Calu3 (cell line): Measurements from ENCODE around the gene FRY. TPM values are rescaled to one million over a fixed set of nuclear protein-coding genes. Genes with fewer than 3 reads are reported as not detected.

Experiments used
- BruUV-seq: library from RNA; stranded (reverse); fragments of 400-500 nt; replicated peaks from 2 replicates; lab custom pipeline; 2021; lab: Mats Ljungman, UMichigan
- CTCF ChIA-PET: fragments of 300-600 bp; sonication (Branson Sonifier 250); formaldehyde crosslinking; loops from one replicate; lab custom pipeline; 2022; ENCODE audit warnings: antibody characterized with exemption; lab: Charles Lee
- DNase-seq: peaks from one replicate; pipeline ENCODE4 v3.0.0; 2022
- H3K27ac Mint-ChIP-seq: one replicate; pipeline ENCODE4 v1.8.0; 2022; ENCODE audit warnings: mixed read lengths; ENCODE audit not compliant: unreplicated experiment
- H3K27me3 Mint-ChIP-seq: one replicate; pipeline ENCODE4 v1.8.0; 2022; ENCODE audit warnings: mixed read lengths; ENCODE audit not compliant: unreplicated experiment
- H3K36me3 Mint-ChIP-seq: one replicate; pipeline ENCODE4 v1.8.0; 2022; ENCODE audit warnings: mild to moderate bottlenecking, moderate library complexity, mixed read lengths; ENCODE audit not compliant: insufficient read depth, unreplicated experiment
- H3K4me1 Mint-ChIP-seq: one replicate; pipeline ENCODE4 v1.8.0; 2022; ENCODE audit warnings: mild to moderate bottlenecking, low read depth, mixed read lengths; ENCODE audit not compliant: unreplicated experiment
- H3K4me3 Mint-ChIP-seq: one replicate; pipeline ENCODE4 v1.8.0; 2022; ENCODE audit warnings: mild to moderate bottlenecking, low read depth, moderate library complexity, mixed read lengths; ENCODE audit not compliant: unreplicated experiment
- H3K9me3 Mint-ChIP-seq: one replicate; pipeline ENCODE4 v1.8.0; 2022; ENCODE audit warnings: low read depth, mixed read lengths; ENCODE audit not compliant: unreplicated experiment
- CTCF ChIP-seq: fragments of 200-600 bp; IDR thresholded peaks from one replicate; pipeline ENCODE4 v1.8.0; 2022; ENCODE audit warnings: antibody characterized with exemption; ENCODE audit not compliant: unreplicated experiment
- intact Hi-C: fragments of 100-400 bp; cut with micrococcal nuclease; formaldehyde crosslinking; loops from one replicate; pipeline ENCODE4 v1.10.0; 2022; ENCODE audit not compliant: unreplicated experiment
- total RNA-seq: library from RNA; stranded (reverse); gene quantifications from 2 replicates; pipeline ENCODE4 v1.2.3, GENCODE V29; 2022

The FRY gene
- total RNA-seq, 1 experiment from 2014 or later, result 6.2 TPM

DNA sequence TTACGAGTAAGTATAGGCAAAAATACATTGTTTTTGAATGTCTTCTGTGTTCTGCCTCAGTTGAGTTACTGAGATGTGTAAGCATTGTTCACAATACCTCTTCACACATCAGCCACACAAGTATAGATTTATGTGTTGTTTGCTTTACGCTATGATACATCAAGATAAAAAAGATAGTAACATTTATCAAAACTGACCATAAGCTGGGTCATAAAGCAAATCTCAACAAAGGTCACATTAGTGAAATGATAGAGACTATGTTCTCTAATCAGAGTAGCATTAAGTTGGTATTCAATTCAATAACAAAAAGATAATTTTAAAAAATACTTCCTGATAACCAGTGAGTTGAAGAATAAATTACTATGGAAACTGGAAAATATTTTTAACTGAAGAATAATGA is 156.1 kb downstream of the FRY start:
- H3K4me1 Mint-ChIP-seq, result no peaks in the 10 kb centered on the region
- no peaks in the 10 kb centered on the region for H3K27me3 Mint-ChIP-seq
- intact Hi-C loops, result no loop called here
- no peak overlapping the region for H3K4me3 Mint-ChIP-seq
- CTCF ChIA-PET, result no interaction called here
- no peak for TF ChIP-seq CTCF
- no peak overlapping the region for H3K27ac Mint-ChIP-seq
- H3K9me3 Mint-ChIP-seq, result no peaks in the 10 kb centered on the region
- no peak for DNase-seq
- H3K36me3 Mint-ChIP-seq, result no peaks in the 10 kb centered on the region
- BruUV-seq, result no TSS peak

- Mint-ChIP-seq H3K27ac (no peak overlapping the region), H3K27me3 (no peaks in the 10 kb centered on the region), H3K36me3 (no peaks in the 10 kb centered on the region), H3K4me1 (no peaks in the 10 kb centered on the region), H3K4me3 (no peak overlapping the region), H3K9me3 (no peaks in the 10 kb centered on the region)
- CTCF ChIA-PET, result no interaction called here
- BruUV-seq, result no TSS peak
- no peak for DNase-seq
- intact Hi-C loops, result no loop called here
- no peak for TF ChIP-seq CTCF
Observed at GRCh38 chr13:32191452-32191998, 160.0 kb downstream of the FRY start.

DNA sequence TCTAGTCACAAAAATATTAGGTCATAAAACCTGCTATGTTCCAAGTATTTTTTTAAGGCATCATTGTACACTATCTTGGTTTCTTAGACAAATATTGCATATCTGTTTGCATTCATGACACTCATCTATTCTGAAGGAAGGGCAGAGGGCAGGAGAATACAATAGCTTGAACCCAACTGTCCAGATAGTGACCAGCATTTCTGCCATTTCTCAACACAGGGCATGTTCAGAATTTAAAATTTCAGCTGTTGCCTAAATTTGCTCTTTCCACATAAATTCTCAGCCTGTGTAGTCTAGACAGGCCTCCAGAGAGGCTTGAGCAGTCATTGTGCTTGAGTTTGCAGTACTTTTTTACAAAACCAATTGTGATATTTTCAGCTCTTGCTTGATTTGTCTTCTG is 164.1 kb downstream of the FRY start:
- H3K36me3 Mint-ChIP-seq, result no peaks in the 10 kb centered on the region
- no peak for TF ChIP-seq CTCF
- DNase-seq, result no peak
- H3K27me3 Mint-ChIP-seq, result no peaks in the 10 kb centered on the region
- BruUV-seq, result no TSS peak
- CTCF ChIA-PET, result no interaction called here
- H3K27ac Mint-ChIP-seq, result no peak overlapping the region
- no peaks in the 10 kb centered on the region for H3K9me3 Mint-ChIP-seq
- H3K4me3 Mint-ChIP-seq, result no peak overlapping the region
- H3K4me1 Mint-ChIP-seq, result no peaks in the 10 kb centered on the region
- intact Hi-C loops, result no loop called here

GRCh38 chr13:32199168-32199567 is 167.6 kb downstream of the FRY start:
- no peak for DNase-seq
- no peaks in the 10 kb centered on the region for H3K4me1 Mint-ChIP-seq
- TF ChIP-seq CTCF, result no peak
- no TSS peak for BruUV-seq
- H3K9me3 Mint-ChIP-seq, result no peaks in the 10 kb centered on the region
- no peaks in the 10 kb centered on the region for H3K36me3 Mint-ChIP-seq
- intact Hi-C loops, result no loop called here
- no peak overlapping the region for H3K27ac Mint-ChIP-seq
- CTCF ChIA-PET, result no interaction called here
- H3K4me3 Mint-ChIP-seq, result no peak overlapping the region
- no peaks in the 10 kb centered on the region for H3K27me3 Mint-ChIP-seq
